OCI-LY7 (cell line): Measurements from ENCODE around the gene PHACTR1.

Source experiments
- CTCF ChIP-seq: fragments of 200-600 bp; sonication (generic); conservative IDR thresholded peaks from 2 replicates; pipeline ENCODE4 v1.5.1; 2014; ENCODE audit warnings: mild to moderate bottlenecking, antibody characterized with exemption, low read length, moderate library complexity, mixed read lengths
- EZH2phosphoT487 ChIP-seq: fragments of 200-600 bp; sonication (generic); IDR thresholded peaks from 2 replicates; pipeline ENCODE4 v1.6.1; 2018; ENCODE audit warnings: low read depth, borderline replicate concordance, mild to moderate bottlenecking, mixed run types, antibody characterized with exemption, low read length, moderate library complexity, mixed read lengths

DNA sequence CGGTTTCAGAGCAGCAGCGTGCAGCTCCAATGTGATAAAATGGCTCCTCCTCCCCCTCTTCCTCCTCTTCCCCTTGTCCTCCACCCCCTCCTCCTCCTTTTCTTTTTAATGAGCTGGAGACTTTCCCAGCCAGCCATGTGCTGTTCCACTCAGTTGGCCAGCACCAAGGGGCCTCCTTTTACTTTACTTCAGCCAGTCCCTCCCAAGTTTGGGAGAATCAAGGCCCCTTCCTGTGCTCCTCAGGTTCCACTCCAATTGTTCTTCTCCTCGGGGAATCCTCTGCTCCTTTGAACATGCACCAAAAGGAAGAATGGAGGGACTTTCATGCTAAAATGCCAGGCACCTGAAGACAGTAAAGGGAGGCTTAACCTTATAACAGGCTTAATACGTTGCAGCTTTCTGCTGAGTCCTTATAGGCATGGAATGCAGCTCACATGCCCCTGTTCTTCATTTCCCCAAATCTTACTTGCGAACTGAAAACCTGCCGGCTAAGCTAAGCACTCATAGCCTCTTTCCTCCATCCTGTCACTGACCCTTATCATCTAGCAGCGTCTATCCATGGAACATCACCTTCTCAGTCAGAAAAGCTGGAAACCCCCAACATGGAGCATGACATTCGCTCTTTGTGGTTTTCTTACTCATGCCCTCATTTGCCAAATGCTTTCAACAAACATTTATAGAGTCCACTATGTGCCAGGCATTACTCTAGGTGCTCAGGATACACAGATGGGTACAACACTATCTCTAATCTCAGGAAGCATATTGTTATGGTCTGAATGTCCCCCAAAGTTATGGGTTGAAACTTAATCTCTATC lies 170.6 kb downstream of the PHACTR1 start:
- TF ChIP-seq CTCF (no peak), EZH2phosphoT487 (no peak)
